ENCODE measurements around the gene ZNF211. TPM values are rescaled to one million over a fixed set of nuclear protein-coding genes. Genes with fewer than 3 reads are reported as not detected.

The ZNF211 gene
- polyA plus RNA-seq, 1 experiment: 7.8 TPM

GRCh38 chr19:57686727-57687126 is 53.8 kb downstream of the ZNF211 start:
- H3K4me3 ChIP-seq (ENCODE audit: low read depth, low read length): no peak overlapping the region
- peaks cover 12% of the 10 kb centered on the region for H3K36me3 ChIP-seq (ENCODE audit: control insufficient read depth, insufficient read depth, low read length)
- DNase-seq (ENCODE audit: low read depth): no peak
- CTCF ChIA-PET: no interaction called here
- POLR2A ChIA-PET: no interaction called here
- no peaks in the 10 kb centered on the region for H3K27me3 ChIP-seq (ENCODE audit: control insufficient read depth, insufficient read depth, low read length)
- no peak for TF ChIP-seq CTCF (IDR thresholded peaks at IDR 0.05; ENCODE audit: insufficient read depth, low read depth, low read length)

- CTCF ChIA-PET: no interaction called here
- no peak overlapping the region for H3K4me3 ChIP-seq (ENCODE audit: low read depth, low read length)
- no peaks in the 10 kb centered on the region for H3K27me3 ChIP-seq (ENCODE audit: control insufficient read depth, insufficient read depth, low read length)
- no peak for DNase-seq (ENCODE audit: low read depth)
- POLR2A ChIA-PET: no interaction called here
- no peak for TF ChIP-seq CTCF (IDR thresholded peaks at IDR 0.05; ENCODE audit: insufficient read depth, low read depth, low read length)
- peaks cover 12% of the 10 kb centered on the region for H3K36me3 ChIP-seq (ENCODE audit: control insufficient read depth, insufficient read depth, low read length)
Measured at GRCh38 chr19:57687363-57688010, 54.5 kb downstream of the ZNF211 start.

GRCh38 chr19:57688011-57688763 is 55.2 kb downstream of the ZNF211 start:
- TF ChIP-seq CTCF (IDR thresholded peaks at IDR 0.05; ENCODE audit: insufficient read depth, low read depth, low read length): no peak
- peaks cover 12% of the 10 kb centered on the region for H3K36me3 ChIP-seq (ENCODE audit: control insufficient read depth, insufficient read depth, low read length)
- DNase-seq (ENCODE audit: low read depth): no peak
- POLR2A ChIA-PET: no interaction called here
- H3K27me3 ChIP-seq (ENCODE audit: control insufficient read depth, insufficient read depth, low read length): no peaks in the 10 kb centered on the region
- CTCF ChIA-PET: no interaction called here
- no peak overlapping the region for H3K4me3 ChIP-seq (ENCODE audit: low read depth, low read length)

GRCh38 chr19:57689750-57690149 is 56.8 kb downstream of the ZNF211 start:
- Histone ChIP-seq H3K36me3 (ENCODE audit: control insufficient read depth, insufficient read depth, low read length) (peaks cover 8% of the 10 kb centered on the region), H3K27me3 (ENCODE audit: control insufficient read depth, insufficient read depth, low read length) (no peaks in the 10 kb centered on the region), H3K4me3 (ENCODE audit: low read depth, low read length) (no peak overlapping the region)
- ChIA-PET POLR2A (no interaction called here), CTCF (interaction anchor here (1.5 kb wide), 1 partner anchor 8 kb away, joined by 3 read pairs; the partner anchor contains the start of gene ZNF551)
- no peak for TF ChIP-seq CTCF (IDR thresholded peaks at IDR 0.05; ENCODE audit: insufficient read depth, low read depth, low read length)
- no peak for DNase-seq (ENCODE audit: low read depth)

Other genes starting within 250 kb of the ZNF211 start
- gene ZNF548, start 243.3 kb upstream of the ZNF211 start, polyA plus RNA-seq (2011; rRNA removed): 12.7 and 13.3 TPM in 2 replicates
- gene ZNF17, start 222.0 kb upstream of the ZNF211 start, polyA plus RNA-seq (2011; rRNA removed): 4.2 and 6.0 TPM in 2 replicates
- 10.0 and 11.4 TPM in 2 replicates for gene ZNF749, start 197.8 kb upstream of the ZNF211 start, polyA plus RNA-seq (2011; rRNA removed)
- gene VN1R1, start 176.0 kb upstream of the ZNF211 start, polyA plus RNA-seq (2011; rRNA removed): 0.13 and 0.21 TPM in 2 replicates
- 3.6 and 5.8 TPM in 2 replicates for gene ZNF772, start 155.6 kb upstream of the ZNF211 start, polyA plus RNA-seq (2011; rRNA removed)
- gene ZNF419, start 145.4 kb upstream of the ZNF211 start, polyA plus RNA-seq (2011; rRNA removed): 8.8 and 11.0 TPM in 2 replicates
- gene ZNF773, start 133.2 kb upstream of the ZNF211 start, polyA plus RNA-seq (2011; rRNA removed): 13.0 and 13.1 TPM in 2 replicates
- 2.5 and 3.8 TPM in 2 replicates for gene ZNF549, start 105.8 kb upstream of the ZNF211 start, polyA plus RNA-seq (2011; rRNA removed)
- 6.3 and 7.2 TPM in 2 replicates for gene ZNF550, start 73.3 kb upstream of the ZNF211 start, polyA plus RNA-seq (2011; rRNA removed)
- 2.9 and 4.0 TPM in 2 replicates for gene ZNF416, start 54.3 kb upstream of the ZNF211 start, polyA plus RNA-seq (2011; rRNA removed)
- gene ZIK1, start 49.0 kb upstream of the ZNF211 start, polyA plus RNA-seq (2011; rRNA removed): 3.9 and 4.9 TPM in 2 replicates
- 1.7 and 2.6 TPM in 2 replicates for gene ZNF530, start 33.3 kb upstream of the ZNF211 start, polyA plus RNA-seq (2011; rRNA removed)
- gene ZNF134, start 18.9 kb upstream of the ZNF211 start, polyA plus RNA-seq (2011; rRNA removed): 6.5 and 8.1 TPM in 2 replicates
- not detected in 2 replicates for gene ZSCAN4, start 35.8 kb downstream of the ZNF211 start, polyA plus RNA-seq (2011; rRNA removed)
- 2.8 and 3.3 TPM in 2 replicates for gene ZNF551, start 48.8 kb downstream of the ZNF211 start, polyA plus RNA-seq (2011; rRNA removed)
- 1.5 and 2.1 TPM in 2 replicates for gene ZNF154, start 76.0 kb downstream of the ZNF211 start, polyA plus RNA-seq (2011; rRNA removed)
- 4.4 and 5.0 TPM in 2 replicates for gene ZNF671, start 94.5 kb downstream of the ZNF211 start, polyA plus RNA-seq (2011; rRNA removed)
- gene ZNF776, start 113.6 kb downstream of the ZNF211 start, polyA plus RNA-seq (2011; rRNA removed): 7.7 and 12.0 TPM in 2 replicates
- gene ZNF586, start 136.5 kb downstream of the ZNF211 start, polyA plus RNA-seq (2011; rRNA removed): 3.9 and 5.8 TPM in 2 replicates
- gene ZNF552, start 181.7 kb downstream of the ZNF211 start, polyA plus RNA-seq (2011; rRNA removed): 2.1 and 2.5 TPM in 2 replicates
- 2.3 and 4.4 TPM in 2 replicates for gene ZNF587B, start 197.1 kb downstream of the ZNF211 start, polyA plus RNA-seq (2011; rRNA removed)
- 8.4 and 9.9 TPM in 2 replicates for gene ZNF587, start 216.7 kb downstream of the ZNF211 start, polyA plus RNA-seq (2011; rRNA removed)